Measurements from ENCODE around the gene GAD2.

GRCh38 chr10:26327811-26328210, 111.2 kb downstream of the GAD2 start:
- TF ChIP-seq POLR2A (IDR thresholded peaks at IDR 0.05; ENCODE audit: low read length) (no peak), GATA1 (IDR thresholded peaks at IDR 0.05; ENCODE audit: low read depth, low read length) (no peak)

Measured in erythroblast (primary cell).